ENCODE results near the gene GCGR. TPM values are rescaled to one million over a fixed set of nuclear protein-coding genes. Genes with fewer than 3 reads are reported as not detected.

GCGR gene
- total and polyA plus RNA-seq, 2 of the 13 experiments (the other 11 are each of a cell fraction or from before 2014, with no cell fraction given) = 0.04 to 0.13 TPM

GRCh38 chr17:81832608-81833159, 28.7 kb downstream of the GCGR start (continued):
- TF ChIP-seq NCOR1 (IDR thresholded peaks at IDR 0.05; ENCODE audit: borderline replicate concordance, low read length) (no peak), IRX3 (CRISPR knock-in tag; IDR thresholded peaks at IDR 0.05; ENCODE audit: borderline replicate concordance, low read depth) (0 out of 2 replicates have a peak, but pooled peaks have one; percentile 24), ZNF704 (CRISPR knock-in tag; IDR thresholded peaks at IDR 0.05; ENCODE audit: borderline replicate concordance) (no peak), FOSL1 (CRISPR knock-in tag; IDR thresholded peaks at IDR 0.05; ENCODE audit: borderline replicate concordance) (0 out of 2 replicates have a peak, but pooled peaks have one; percentile 10), PRDM4 (CRISPR knock-in tag; IDR thresholded peaks at IDR 0.05; ENCODE audit: borderline replicate concordance) (no peak), ZNF34 (CRISPR knock-in tag; IDR thresholded peaks at IDR 0.05; ENCODE audit: borderline replicate concordance) (no peak), STAT5B (CRISPR knock-in tag; IDR thresholded peaks at IDR 0.05) (no peak), NONO (IDR thresholded peaks at IDR 0.05) (no peak), NONO (CRISPR knock-in tag; conservative IDR thresholded peaks at IDR 0.05) (no peak), ZNF768 (CRISPR knock-in tag; IDR thresholded peaks at IDR 0.05) (no peak), GLI4 (CRISPR knock-in tag; IDR thresholded peaks at IDR 0.05; ENCODE audit: borderline replicate concordance) (peak; percentile 92; the same call in 1 of the 2 replicates), RFXANK (CRISPR knock-in tag; IDR thresholded peaks at IDR 0.05) (no peak), ZNF883 (CRISPR knock-in tag; IDR thresholded peaks at IDR 0.05; ENCODE audit: not compliant biosample characterization) (peak; percentile 6), MEIS1 (CRISPR knock-in tag; IDR thresholded peaks at IDR 0.05; ENCODE audit: borderline replicate concordance) (no peak), NCOA5 (CRISPR knock-in tag; IDR thresholded peaks at IDR 0.05) (no peak), FOXM1 (CRISPR knock-in tag; IDR thresholded peaks at IDR 0.05) (0 out of 2 replicates have a peak, but pooled peaks have one; percentile 48), ZNF615 (CRISPR knock-in tag; IDR thresholded peaks at IDR 0.05; ENCODE audit: borderline replicate concordance) (no peak), ZNF710 (CRISPR knock-in tag; IDR thresholded peaks at IDR 0.05; ENCODE audit: borderline replicate concordance) (no peak), KLF13 (CRISPR knock-in tag; IDR thresholded peaks at IDR 0.05) (no peak), JUNB (CRISPR knock-in tag; IDR thresholded peaks at IDR 0.05; ENCODE audit: borderline replicate concordance) (no peak), ZBTB42 (CRISPR knock-in tag; IDR thresholded peaks at IDR 0.05) (no peak), HOXA5 (CRISPR knock-in tag; IDR thresholded peaks at IDR 0.05) (peak; percentile 15; the same call in 1 of the 2 replicates), ZNF788 (CRISPR knock-in tag; IDR thresholded peaks at IDR 0.05; ENCODE audit: borderline replicate concordance) (no peak), ZSCAN12 (CRISPR knock-in tag; IDR thresholded peaks at IDR 0.05) (0 out of 2 replicates have a peak, but pooled peaks have one; percentile 28), KAT8 (CRISPR knock-in tag; IDR thresholded peaks at IDR 0.05) (no peak), ZSCAN20 (CRISPR knock-in tag; IDR thresholded peaks at IDR 0.05; ENCODE audit: borderline replicate concordance) (peak; percentile 68; the same call in 1 of the 2 replicates)

Data from HepG2 (cell line).